Neural cell (in vitro differentiated cells): ENCODE measurements around the gene KIF5C.

ENCODE experiments used
- CTCF ChIP-seq: fragments of 450-650 bp; IDR thresholded peaks from 2 replicates; pipeline ENCODE4 v1.5.1; 2014; ENCODE audit warnings: antibody characterized with exemption, mild to moderate bottlenecking, moderate library complexity; ENCODE audit not compliant: poor library complexity, severe bottlenecking
- EP300 ChIP-seq: fragments of 450-650 bp; conservative IDR thresholded peaks from 2 replicates; pipeline ENCODE4 v1.6.1; 2014; ENCODE audit warnings: antibody characterized with exemption, mild to moderate bottlenecking, moderate library complexity; ENCODE audit not compliant: poor library complexity, severe bottlenecking
- EZH2 ChIP-seq: fragments of 200-600, 300-800 bp; shearing (Covaris generic), sonication (generic); IDR thresholded peaks from 2 replicates; pipeline ENCODE4 v1.6.1; 2014; ENCODE audit warnings: antibody characterized with exemption, low read length, borderline replicate concordance, mild to moderate bottlenecking; ENCODE audit not compliant: insufficient read depth, poor library complexity, severe bottlenecking
- MXI1 ChIP-seq: fragments of 450-650 bp; conservative IDR thresholded peaks from 2 replicates; pipeline ENCODE4 v1.6.1; 2014; ENCODE audit warnings: antibody characterized with exemption, mild to moderate bottlenecking; ENCODE audit not compliant: poor library complexity, severe bottlenecking
- POLR2AphosphoS5 ChIP-seq: IDR thresholded peaks from 2 replicates; pipeline ENCODE4 v1.6.1; 2012
- RAD21 ChIP-seq: fragments of 450-650 bp; conservative IDR thresholded peaks from 2 replicates; pipeline ENCODE4 v1.6.1; 2014; ENCODE audit warnings: antibody characterized with exemption, mild to moderate bottlenecking, moderate library complexity
- TAF1 ChIP-seq: IDR thresholded peaks from 2 replicates; pipeline ENCODE4 v1.6.1; 2012; ENCODE audit warnings: low read depth

GRCh38 chr2:149050188-149050587 lies 175.2 kb downstream of the KIF5C start:
- TF ChIP-seq CTCF (no peak), EP300 (no peak), EZH2 (no peak), MXI1 (no peak), POLR2AphosphoS5 (no peak), RAD21 (no peak), TAF1 (no peak)
